GM12878 (cell line): ENCODE results near the gene NOL4L. TPM values are rescaled to one million over a fixed set of nuclear protein-coding genes. Genes with fewer than 3 reads are reported as not detected.

ENCODE experiments used
- ATAC-seq: fragments of 200-7000 bp; cut with Tn5 transposase; 3 replicates; pipeline ENCODE4 v1.9.1; 2020; ENCODE audit warnings: mild to moderate bottlenecking, moderate library complexity
- BruUV-seq: library from RNA; stranded (reverse); fragments of 400-500 nt; replicated peaks from 2 replicates; lab custom pipeline; 2021; lab: Mats Ljungman, UMichigan
- CTCF ChIA-PET: fragments of 300-600 bp; sonication (Branson Sonifier 250); formaldehyde crosslinking; extraction: SDS; loops from one replicate; lab custom pipeline; 2021; ENCODE audit warnings: inconsistent platforms; lab: Yijun Ruan, JAX
- POLR2A ChIA-PET: fragments of 350-600 bp; formaldehyde crosslinking; extraction: SDS; loops from one replicate; lab custom pipeline; 2021; ENCODE audit warnings: inconsistent platforms; lab: Charles Lee
- RAD21 ChIA-PET: fragments of 300-600 bp; sonication (Branson Sonifier 250); formaldehyde crosslinking; loops from one replicate; lab custom pipeline; 2023; ENCODE audit warnings: antibody characterized with exemption; ENCODE audit not compliant: unreplicated experiment; lab: Charles Lee
- SMC1A ChIA-PET: fragments of 300-600 bp; sonication (Branson Sonifier 250); formaldehyde crosslinking; loops from one replicate; lab custom pipeline; 2023; ENCODE audit not compliant: unreplicated experiment, uncharacterized antibody; lab: Charles Lee
- DNase-seq: peaks from one replicate; pipeline ENCODE4 v3.0.0-alpha.2; 2011; ENCODE audit warnings: low read depth, low spot score
- FAIRE-seq: peaks from 3 replicates; lab custom pipeline; 2011; peaks lifted over from hg19 to GRCh38; lab: Jason Lieb, UNC
- H2AFZ ChIP-seq: 2 replicates; pipeline ENCODE4 v1.6.0; 2011; ENCODE audit warnings: low read depth, low read length, control low read depth; ENCODE audit not compliant: control insufficient read depth
- H3K27ac ChIP-seq: 2 replicates; pipeline ENCODE4 v1.5.1; 2011; ENCODE audit warnings: control low read depth; ENCODE audit not compliant: control insufficient read depth, insufficient read depth
- H3K27me3 ChIP-seq, 2 experiments: replicated peaks in 1 of 2; 2 replicates each; pipeline versions ENCODE4 v1.6.0 to v1.6.1; 2011; ENCODE audit warnings: low read length in 1 of 2; ENCODE audit not compliant: control insufficient read depth in 2 of 2, insufficient read depth in 2 of 2
- H3K36me3 ChIP-seq, 2 experiments: 2 replicates each; pipeline ENCODE4 v1.5.1; 2011; ENCODE audit warnings: low read length in 1 of 2; ENCODE audit not compliant: control insufficient read depth in 2 of 2, insufficient read depth in 2 of 2
- H3K4me1 ChIP-seq: 2 replicates; pipeline ENCODE4 v1.6.1; 2011; ENCODE audit warnings: mild to moderate bottlenecking, low read length, moderate library complexity, mixed read lengths; ENCODE audit not compliant: control insufficient read depth, insufficient read depth
- H3K4me2 ChIP-seq: 2 replicates; pipeline ENCODE4 v1.6.0; 2011; ENCODE audit warnings: control low read depth; ENCODE audit not compliant: control insufficient read depth, insufficient read depth
- H3K4me3 ChIP-seq: fragments of 200-600 bp; sonication (generic); 2 replicates; pipeline ENCODE4 v1.5.1; 2016
- H3K79me2 ChIP-seq: 2 replicates; pipeline ENCODE4 v1.6.0; 2011; ENCODE audit warnings: low read length; ENCODE audit not compliant: control insufficient read depth, insufficient read depth
- H3K9ac ChIP-seq: 2 replicates; pipeline ENCODE4 v1.8.0; 2011; ENCODE audit warnings: low read length, control low read depth, mixed read lengths; ENCODE audit not compliant: control insufficient read depth, insufficient read depth
- H3K9me3 ChIP-seq: replicated peaks from 3 replicates; pipeline ENCODE4 v1.5.1; 2011; ENCODE audit warnings: mild to moderate bottlenecking, low read length; ENCODE audit not compliant: control insufficient read depth, insufficient read depth
- H4K20me1 ChIP-seq: 2 replicates; pipeline ENCODE4 v1.6.0; 2011; ENCODE audit not compliant: control insufficient read depth, insufficient read depth
- ZNF622 ChIP-seq: fragments of 450-650 bp; IDR thresholded peaks from 2 replicates; pipeline ENCODE4 v1.6.1; 2017; ENCODE audit warnings: mild to moderate bottlenecking, inconsistent platforms
- ZNF687 ChIP-seq: fragments of 450-650 bp; IDR thresholded peaks from 2 replicates; pipeline ENCODE4 v1.6.1; 2017; ENCODE audit warnings: mild to moderate bottlenecking, moderate library complexity
- WGBS: methylation state at CpG from one replicate; pipeline ENCODE4 v1.1.6; 2016; ENCODE audit warnings: low lambda C conversion rate; ENCODE audit not compliant: insufficient replicate concordance, insufficient coverage; ENCODE audit errors: missing lambda C conversion rate; 5-methylcytosine and 5-hydroxymethylcytosine counted together
- in situ Hi-C: fragments of 300-500 bp; cut with MboI; formaldehyde crosslinking; loops from 9 replicates; pipeline ENCODE4 v1.14.3; 2018; ENCODE audit warnings: mixed read lengths
- intact Hi-C: fragments of 100-400 bp; cut with micrococcal nuclease; formaldehyde crosslinking; loops from one replicate; pipeline ENCODE4 v1.14.2; 2022; ENCODE audit not compliant: unreplicated experiment
- polyA plus RNA-seq, 11 experiments: library from polyadenylated mRNA; depleted of rRNA in 4 of 11; unstranded in 6 of 11; stranded (reverse) in 5 of 11; fragments of >200 nt; fragmentation: Nextera tagmentation in 4 of 11; fragmentation: Illumina TruSeq in 1 of 11; extraction: Ambion mirVana in 4 of 11; extraction: Trizol in 1 of 11; gene quantifications; 1 replicate in 1 of 11; 2 replicates in 10 of 11; pipeline versions ENCODE4 v1.2.1 to v1.2.3, GENCODE V29; 2011 to 2016; ENCODE audit warnings: inconsistent platforms in 2 of 11, missing spikeins in 2 of 11, low read depth in 1 of 11
- total RNA-seq, 4 experiments: library from RNA; depleted of rRNA in 3 of 4; stranded (reverse); fragments of >200 nt in 3 of 4; fragmentation: Illumina TruSeq in 1 of 4; extraction: Trizol in 1 of 4; gene quantifications; 2 replicates each; pipeline versions ENCODE4 v1.2.1 to v1.2.3, GENCODE V29; 2013 to 2021
- TF ChIP-seq, protein P1 (sequence below): fragments of 450-650 bp; IDR thresholded peaks from 2 replicates; pipeline ENCODE4 v1.6.1; 2017; ENCODE audit warnings: mild to moderate bottlenecking, moderate library complexity

The NOL4L gene
- total and polyA plus RNA-seq, 10 of the 15 experiments (the other 5 are each of a cell fraction or from before 2014, with no cell fraction given): 2.3 to 24.0 (median 8.0) TPM

DNA sequence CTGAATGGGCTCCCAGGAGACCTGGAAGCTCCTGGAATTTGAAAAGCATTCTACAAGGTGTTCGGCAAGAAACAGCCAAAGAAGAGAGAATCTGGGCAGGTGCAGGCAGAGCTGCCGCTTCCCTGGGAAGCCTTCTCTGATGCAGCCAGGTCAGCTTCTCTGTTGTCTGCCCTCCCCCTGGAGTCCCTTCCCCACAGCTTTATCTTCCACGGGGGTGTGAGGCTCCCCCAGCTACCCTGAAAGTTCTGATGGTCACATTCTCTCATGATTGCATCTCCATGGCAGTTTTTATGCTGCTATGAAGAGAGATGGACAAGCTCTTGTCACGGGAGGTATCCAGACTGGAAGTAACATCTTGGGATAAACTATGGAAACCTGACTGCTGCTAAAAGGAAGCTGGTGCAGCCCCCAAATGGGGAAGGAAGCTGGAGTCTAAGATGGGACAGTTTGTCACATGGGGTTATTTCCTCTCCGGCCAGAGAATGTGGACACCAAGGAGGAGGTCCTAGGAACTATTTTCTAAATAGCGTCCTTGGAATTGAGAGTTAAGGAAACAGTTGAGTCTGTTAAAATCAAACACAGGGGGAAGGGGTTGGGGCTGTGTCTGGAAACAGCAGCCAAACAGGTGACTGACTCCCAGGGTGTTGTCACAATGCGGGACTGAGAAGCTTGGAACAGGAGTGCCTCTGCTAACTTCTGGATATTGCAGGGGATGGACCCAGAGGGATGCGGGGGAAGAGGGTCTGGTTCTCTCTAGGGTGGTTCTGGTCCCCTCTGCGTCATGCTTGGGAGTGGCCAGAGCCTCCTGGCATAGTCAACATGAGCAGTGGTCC is 135.9 kb downstream of the NOL4L start:
- FAIRE-seq (no peak), ATAC-seq (no peak), DNase-seq (no peak)
- in situ Hi-C loops: no loop called here
- SMC1A ChIA-PET: no interaction called here
- no peaks in the 10 kb centered on the region for H4K20me1 ChIP-seq
- BruUV-seq: no TSS peak
- CTCF ChIA-PET: interaction anchor here (0.7 to 1.4 kb wide), 2 partner anchors 9 to 40 kb away, joined by 3 read pairs; no protein-coding TSS in a partner anchor
- TF ChIP-seq ZNF622 (no peak), ZNF687 (no peak)
- TF ChIP-seq, protein P1, sequence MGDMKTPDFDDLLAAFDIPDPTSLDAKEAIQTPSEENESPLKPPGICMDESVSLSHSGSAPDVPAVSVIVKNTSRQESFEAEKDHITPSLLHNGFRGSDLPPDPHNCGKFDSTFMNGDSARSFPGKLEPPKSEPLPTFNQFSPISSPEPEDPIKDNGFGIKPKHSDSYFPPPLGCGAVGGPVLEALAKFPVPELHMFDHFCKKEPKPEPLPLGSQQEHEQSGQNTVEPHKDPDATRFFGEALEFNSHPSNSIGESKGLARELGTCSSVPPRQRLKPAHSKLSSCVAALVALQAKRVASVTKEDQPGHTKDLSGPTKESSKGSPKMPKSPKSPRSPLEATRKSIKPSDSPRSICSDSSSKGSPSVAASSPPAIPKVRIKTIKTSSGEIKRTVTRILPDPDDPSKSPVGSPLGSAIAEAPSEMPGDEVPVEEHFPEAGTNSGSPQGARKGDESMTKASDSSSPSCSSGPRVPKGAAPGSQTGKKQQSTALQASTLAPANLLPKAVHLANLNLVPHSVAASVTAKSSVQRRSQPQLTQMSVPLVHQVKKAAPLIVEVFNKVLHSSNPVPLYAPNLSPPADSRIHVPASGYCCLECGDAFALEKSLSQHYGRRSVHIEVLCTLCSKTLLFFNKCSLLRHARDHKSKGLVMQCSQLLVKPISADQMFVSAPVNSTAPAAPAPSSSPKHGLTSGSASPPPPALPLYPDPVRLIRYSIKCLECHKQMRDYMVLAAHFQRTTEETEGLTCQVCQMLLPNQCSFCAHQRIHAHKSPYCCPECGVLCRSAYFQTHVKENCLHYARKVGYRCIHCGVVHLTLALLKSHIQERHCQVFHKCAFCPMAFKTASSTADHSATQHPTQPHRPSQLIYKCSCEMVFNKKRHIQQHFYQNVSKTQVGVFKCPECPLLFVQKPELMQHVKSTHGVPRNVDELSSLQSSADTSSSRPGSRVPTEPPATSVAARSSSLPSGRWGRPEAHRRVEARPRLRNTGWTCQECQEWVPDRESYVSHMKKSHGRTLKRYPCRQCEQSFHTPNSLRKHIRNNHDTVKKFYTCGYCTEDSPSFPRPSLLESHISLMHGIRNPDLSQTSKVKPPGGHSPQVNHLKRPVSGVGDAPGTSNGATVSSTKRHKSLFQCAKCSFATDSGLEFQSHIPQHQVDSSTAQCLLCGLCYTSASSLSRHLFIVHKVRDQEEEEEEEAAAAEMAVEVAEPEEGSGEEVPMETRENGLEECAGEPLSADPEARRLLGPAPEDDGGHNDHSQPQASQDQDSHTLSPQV: no peak
- no peak overlapping the region for H2AFZ ChIP-seq
- H3K9ac ChIP-seq: no peak overlapping the region
- H3K4me3 ChIP-seq: no peak overlapping the region
- POLR2A ChIA-PET: no interaction called here
- no peak overlapping the region for H3K4me2 ChIP-seq
- H3K27me3 ChIP-seq: no peaks in the 10 kb centered on the region
- peaks cover 0 to 1% of the 10 kb centered on the region in 2 experiments; a peak in 2 of 4 replicates for H3K36me3 ChIP-seq
- H3K4me1 ChIP-seq: no peaks in the 10 kb centered on the region
- RAD21 ChIA-PET: interaction anchor here (0.6 kb wide), 2 partner anchors 36 to 109 kb away, joined by 3 read pairs; no protein-coding TSS in a partner anchor
- intact Hi-C loops: no loop called here
- WGBS: 79% methylated on average over 9 of the region's 9 CpGs
- H3K79me2 ChIP-seq: no peaks in the 10 kb centered on the region
- no peaks in the 10 kb centered on the region for H3K9me3 ChIP-seq
- H3K27ac ChIP-seq: no peak overlapping the region
